ENCODE measurements around the gene TIMMDC1.
A peak's percentile ranks its signal among the peaks of the same experiment; 100 is the strongest.

Gene TIMMDC1

GRCh38 chr3:119492128-119492527 is 6.2 kb upstream of the TIMMDC1 start:
- Histone ChIP-seq H3K4ac (ENCODE audit: low read depth, low read length) (no peak overlapping the region), H3K14ac (ENCODE audit: low read length) (no peak overlapping the region), H3K9ac (ENCODE audit: low read length) (no peak overlapping the region), H3K27ac (ENCODE audit: low read depth, low read length) (no peak overlapping the region), H4K12ac (ENCODE audit: low read depth, low read length) (no peak overlapping the region), H3K23ac (ENCODE audit: low read length) (no peak overlapping the region), H2BK120ac (ENCODE audit: insufficient read depth, low read length, poor library complexity) (no peak overlapping the region), H3K79me2 (ENCODE audit: control insufficient read depth, insufficient read depth, low read length, poor library complexity) (no peaks in the 10 kb centered on the region), H2AFZ (ENCODE audit: insufficient read depth, low read length, poor library complexity) (no peak overlapping the region), H3K27me3 (ENCODE audit: insufficient read depth, low read length) (no peaks in the 10 kb centered on the region), H2BK5ac (ENCODE audit: low read depth, low read length, poor library complexity) (no peak overlapping the region), H2BK12ac (ENCODE audit: low read length) (no peak overlapping the region), H3K4me3 (ENCODE audit: low read depth, low read length) (no peak overlapping the region), H3K9me3 (ENCODE audit: insufficient read depth, low read depth, low read length) (no peaks in the 10 kb centered on the region), H3K79me1 (ENCODE audit: low read length) (no peaks in the 10 kb centered on the region), H2AK5ac (ENCODE audit: low read length) (no peak overlapping the region), H3K36me3 (ENCODE audit: control insufficient read depth in 1 of 2, insufficient read depth in 2 of 2, low read length in 2 of 2) (peaks cover 0 to 1% of the 10 kb centered on the region in 2 experiments), H3K4me1 (ENCODE audit: control insufficient read depth in 1 of 2, insufficient read depth in 2 of 2, low read length in 2 of 2) (no peaks in the 10 kb centered on the region), H4K8ac (ENCODE audit: low read depth, low read length) (no peak overlapping the region), H3K4me2 (ENCODE audit: low read length) (no peak overlapping the region), H4K91ac (ENCODE audit: low read depth, low read length) (no peak overlapping the region), H3K18ac (ENCODE audit: low read length) (no peak overlapping the region)
- peak in 1 of 2 donors; percentile 13 for DNase-seq
- no CpG with 5 or more reads among the region's 2 CpGs for WGBS (ENCODE audit: extremely low coverage, insufficient coverage, insufficient read length)

DNA sequence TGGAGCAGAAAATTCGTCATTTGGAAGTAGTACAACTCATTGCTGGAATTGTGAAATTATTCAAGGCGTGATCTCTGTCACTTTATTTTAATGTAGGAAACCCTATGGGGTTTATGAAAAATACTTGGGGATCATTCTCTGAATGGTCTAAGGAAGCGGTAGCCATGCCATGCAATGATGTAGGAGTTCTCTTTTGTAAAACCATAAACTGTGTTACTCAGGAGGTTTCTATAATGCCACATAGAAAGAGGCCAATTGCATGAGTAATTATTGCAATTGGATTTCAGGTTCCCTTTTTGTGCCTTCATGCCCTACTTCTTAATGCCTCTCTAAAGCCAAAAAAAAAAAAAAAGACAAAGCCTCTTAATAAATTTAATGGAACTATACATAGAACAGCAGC is 5.5 kb upstream of the TIMMDC1 start:
- no peak overlapping the region for H3K23ac ChIP-seq (ENCODE audit: low read length)
- H3K27me3 ChIP-seq (ENCODE audit: insufficient read depth, low read length), result no peaks in the 10 kb centered on the region
- H4K91ac ChIP-seq (ENCODE audit: low read depth, low read length), result no peak overlapping the region
- peaks cover 1% of the 10 kb centered on the region for H3K79me2 ChIP-seq (ENCODE audit: control insufficient read depth, insufficient read depth, low read length, poor library complexity)
- H2BK5ac ChIP-seq (ENCODE audit: low read depth, low read length, poor library complexity), result no peak overlapping the region
- H3K9ac ChIP-seq (ENCODE audit: low read length), result no peak overlapping the region
- DNase-seq, result no peak
- peaks cover under 1% of the 10 kb centered on the region for H3K79me1 ChIP-seq (ENCODE audit: low read length)
- H2BK12ac ChIP-seq (ENCODE audit: low read length), result no peak overlapping the region
- H2BK120ac ChIP-seq (ENCODE audit: insufficient read depth, low read length, poor library complexity), result no peak overlapping the region
- no peak overlapping the region for H3K4me2 ChIP-seq (ENCODE audit: low read length)
- H3K14ac ChIP-seq (ENCODE audit: low read length), result no peak overlapping the region
- H3K4ac ChIP-seq (ENCODE audit: low read depth, low read length), result no peak overlapping the region
- no peak overlapping the region for H3K18ac ChIP-seq (ENCODE audit: low read length)
- no peak overlapping the region for H3K4me3 ChIP-seq (ENCODE audit: low read depth, low read length)
- no peak overlapping the region for H4K8ac ChIP-seq (ENCODE audit: low read depth, low read length)
- no CpG with 5 or more reads among the region's 3 CpGs for WGBS (ENCODE audit: extremely low coverage, insufficient coverage, insufficient read length)
- H3K4me1 ChIP-seq (ENCODE audit: control insufficient read depth in 1 of 2, insufficient read depth in 2 of 2, low read length in 2 of 2), result no peaks in the 10 kb centered on the region
- no peak overlapping the region for H3K27ac ChIP-seq (ENCODE audit: low read depth, low read length)
- H3K9me3 ChIP-seq (ENCODE audit: insufficient read depth, low read depth, low read length), result no peaks in the 10 kb centered on the region
- H2AK5ac ChIP-seq (ENCODE audit: low read length), result no peak overlapping the region
- H3K36me3 ChIP-seq (ENCODE audit: control insufficient read depth in 1 of 2, insufficient read depth in 2 of 2, low read length in 2 of 2), result peaks cover 0 to 1% of the 10 kb centered on the region in 2 experiments
- no peak overlapping the region for H4K12ac ChIP-seq (ENCODE audit: low read depth, low read length)
- H2AFZ ChIP-seq (ENCODE audit: insufficient read depth, low read length, poor library complexity), result no peak overlapping the region

GRCh38 chr3:119494597-119494996 is 3.8 kb upstream of the TIMMDC1 start:
- WGBS (ENCODE audit: extremely low coverage, insufficient coverage, insufficient read length), result no CpG with 5 or more reads among the region's 2 CpGs

DNA sequence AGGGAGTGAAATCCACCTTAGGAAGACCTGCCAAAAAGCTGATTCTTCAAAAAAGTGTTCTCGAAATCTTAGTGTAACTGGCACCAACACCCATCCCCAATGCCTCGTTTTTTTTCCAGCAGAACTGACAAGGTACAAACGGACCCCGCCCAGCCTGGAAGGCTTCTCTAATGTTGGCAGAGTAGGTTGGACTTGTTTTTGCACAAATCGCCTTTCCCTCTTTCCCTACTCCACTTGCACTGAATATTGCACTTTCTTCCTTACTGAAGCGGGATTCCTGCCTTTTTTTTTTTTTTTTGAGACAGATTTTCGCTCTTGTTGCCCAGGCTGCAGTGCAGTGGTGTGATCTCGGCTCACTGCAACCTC is 544 bp upstream of the TIMMDC1 start:
- Histone ChIP-seq H2BK5ac (ENCODE audit: low read depth, low read length, poor library complexity) (peak overlapping the region; percentile 60), H3K4me1 (ENCODE audit: control insufficient read depth in 1 of 2, insufficient read depth in 2 of 2, low read length in 2 of 2) (peaks cover 5% of the 10 kb centered on the region in 2 experiments), H3K27me3 (ENCODE audit: insufficient read depth, low read length) (no peaks in the 10 kb centered on the region), H3K23ac (ENCODE audit: low read length) (no peak overlapping the region), H3K36me3 (ENCODE audit: control insufficient read depth in 1 of 2, insufficient read depth in 2 of 2, low read length in 2 of 2) (peaks cover 3% of the 10 kb centered on the region in 2 experiments), H3K27ac (ENCODE audit: low read depth, low read length) (peak overlapping the region; percentile 59), H3K9ac (ENCODE audit: low read length) (peak overlapping the region; percentile 83), H3K9me3 (ENCODE audit: insufficient read depth, low read depth, low read length) (no peaks in the 10 kb centered on the region), H2BK120ac (ENCODE audit: insufficient read depth, low read length, poor library complexity) (peak overlapping the region; percentile 11), H3K14ac (ENCODE audit: low read length) (peak overlapping the region; percentile 79), H3K4ac (ENCODE audit: low read depth, low read length) (peak overlapping the region; percentile 58), H2AK5ac (ENCODE audit: low read length) (no peak overlapping the region), H4K8ac (ENCODE audit: low read depth, low read length) (peak overlapping the region; percentile 92), H4K12ac (ENCODE audit: low read depth, low read length) (peak overlapping the region; percentile 44), H3K4me3 (ENCODE audit: low read depth, low read length) (peak overlapping the region; percentile 64), H2BK12ac (ENCODE audit: low read length) (no peak overlapping the region), H3K79me2 (ENCODE audit: control insufficient read depth, insufficient read depth, low read length, poor library complexity) (peaks cover 6% of the 10 kb centered on the region), H3K79me1 (ENCODE audit: low read length) (peaks cover 5% of the 10 kb centered on the region), H4K91ac (ENCODE audit: low read depth, low read length) (peak overlapping the region; percentile 54), H3K18ac (ENCODE audit: low read length) (no peak overlapping the region), H3K4me2 (ENCODE audit: low read length) (peak overlapping the region; percentile 71), H2AFZ (ENCODE audit: insufficient read depth, low read length, poor library complexity) (peak overlapping the region; percentile 87)
- WGBS (ENCODE audit: extremely low coverage, insufficient coverage, insufficient read length), result no CpG with 5 or more reads among the region's 8 CpGs
- DNase-seq, result peak; percentile 37 to 51

More at GRCh38 chr3:119494597-119494996, 3.8 kb upstream of the TIMMDC1 start:
- Histone ChIP-seq H3K18ac (ENCODE audit: low read length) (no peak overlapping the region), H2BK5ac (ENCODE audit: low read depth, low read length, poor library complexity) (no peak overlapping the region), H3K27me3 (ENCODE audit: insufficient read depth, low read length) (no peaks in the 10 kb centered on the region), H3K4me2 (ENCODE audit: low read length) (no peak overlapping the region), H3K23ac (ENCODE audit: low read length) (no peak overlapping the region), H3K27ac (ENCODE audit: low read depth, low read length) (no peak overlapping the region), H2AK5ac (ENCODE audit: low read length) (no peak overlapping the region), H3K14ac (ENCODE audit: low read length) (no peak overlapping the region), H3K79me1 (ENCODE audit: low read length) (peaks cover 5% of the 10 kb centered on the region), H3K36me3 (ENCODE audit: control insufficient read depth in 1 of 2, insufficient read depth in 2 of 2, low read length in 2 of 2) (no peaks in the 10 kb centered on the region), H2BK120ac (ENCODE audit: insufficient read depth, low read length, poor library complexity) (no peak overlapping the region), H3K9me3 (ENCODE audit: insufficient read depth, low read depth, low read length) (no peaks in the 10 kb centered on the region), H2BK12ac (ENCODE audit: low read length) (no peak overlapping the region), H4K91ac (ENCODE audit: low read depth, low read length) (no peak overlapping the region), H3K4me3 (ENCODE audit: low read depth, low read length) (no peak overlapping the region), H4K8ac (ENCODE audit: low read depth, low read length) (no peak overlapping the region), H2AFZ (ENCODE audit: insufficient read depth, low read length, poor library complexity) (no peak overlapping the region), H3K9ac (ENCODE audit: low read length) (no peak overlapping the region), H4K12ac (ENCODE audit: low read depth, low read length) (no peak overlapping the region), H3K4me1 (ENCODE audit: control insufficient read depth in 1 of 2, insufficient read depth in 2 of 2, low read length in 2 of 2) (peaks cover 5% of the 10 kb centered on the region in 2 experiments), H3K79me2 (ENCODE audit: control insufficient read depth, insufficient read depth, low read length, poor library complexity) (peaks cover 6% of the 10 kb centered on the region), H3K4ac (ENCODE audit: low read depth, low read length) (no peak overlapping the region)
- DNase-seq, result peak in 1 of 2 donors; percentile 39
